Smooth muscle cell (in vitro differentiated cells): ENCODE measurements around the gene TOMT. TPM values are rescaled to one million over a fixed set of nuclear protein-coding genes. Genes with fewer than 3 reads are reported as not detected.
"Not testable (repeated sequence)": the region's sequence is repeated elsewhere in the genome, so short reads cannot be mapped to it uniquely, and the experiment has no call there.

Experiments used
- DNase-seq: peaks from one replicate; lab custom pipeline; 2025; ENCODE audit not compliant: unreplicated experiment; lab: John Stamatoyannopoulos, UW
- H2AFZ ChIP-seq: fragments of 200-600 bp; sonication (generic); 2 replicates; pipeline ENCODE4 v1.6.0; 2016; ENCODE audit warnings: antibody characterized with exemption, low read depth, mild to moderate bottlenecking
- H3F3A ChIP-seq: fragments of 200-600 bp; sonication (generic); 2 replicates; pipeline ENCODE4 v1.6.0; 2017; ENCODE audit warnings: antibody characterized with exemption, low read depth
- H3K27ac ChIP-seq: fragments of 200-600 bp; sonication (generic); 2 replicates; pipeline ENCODE4 v1.5.1; 2016; ENCODE audit warnings: low read depth, mild to moderate bottlenecking
- H3K27me3 ChIP-seq: fragments of 200-600 bp; sonication (generic); 2 replicates; pipeline ENCODE4 v1.6.1; 2016; ENCODE audit warnings: low read depth, mild to moderate bottlenecking
- H3K36me3 ChIP-seq: fragments of 200-600 bp; sonication (generic); 2 replicates; pipeline ENCODE4 v1.5.1; 2016; ENCODE audit warnings: low read depth
- H3K4me1 ChIP-seq: fragments of 200-600 bp; sonication (generic); 2 replicates; pipeline ENCODE4 v1.5.1; 2016; ENCODE audit warnings: low read depth
- H3K4me2 ChIP-seq: fragments of 200-600 bp; sonication (generic); 2 replicates; pipeline ENCODE4 v1.6.0; 2016; ENCODE audit warnings: mild to moderate bottlenecking
- H3K4me3 ChIP-seq: fragments of 200-600 bp; sonication (generic); 2 replicates; pipeline ENCODE4 v1.5.1; 2016; ENCODE audit warnings: mild to moderate bottlenecking
- H3K79me2 ChIP-seq: fragments of 200-600 bp; sonication (generic); 2 replicates; pipeline ENCODE4 v1.6.0; 2016; ENCODE audit warnings: low read depth, mild to moderate bottlenecking
- H3K9ac ChIP-seq: fragments of 200-600 bp; sonication (generic); 2 replicates; pipeline ENCODE4 v1.6.0; 2016; ENCODE audit warnings: low read depth
- H3K9me3 ChIP-seq: fragments of 200-600 bp; sonication (generic); replicated peaks from 2 replicates; pipeline ENCODE4 v1.5.1; 2016; ENCODE audit warnings: low read depth
- H4K20me1 ChIP-seq: fragments of 200-600 bp; sonication (generic); 2 replicates; pipeline ENCODE4 v1.6.0; 2016; ENCODE audit warnings: low read depth
- WGBS: methylation state at CpG from one replicate; pipeline ENCODE4 v1.1.7; 2016; ENCODE audit warnings: low lambda C conversion rate; 5-methylcytosine and 5-hydroxymethylcytosine counted together
- polyA plus RNA-seq: library from polyadenylated mRNA; unstranded; fragments of >200 nt; fragmentation: Nextera tagmentation; extraction: Ambion mirVana; gene quantifications from 2 replicates; pipeline ENCODE4 v1.2.1, GENCODE V29; 2016
- total RNA-seq: library from RNA; depleted of rRNA; stranded (reverse); fragments of >200 nt; gene quantifications from 2 replicates; pipeline ENCODE4 v1.2.3, GENCODE V29; 2014
- TF ChIP-seq, protein P1 (sequence below): fragments of 200-600 bp; sonication (generic); IDR thresholded peaks from 2 replicates; pipeline ENCODE4 v1.5.1; 2017; ENCODE audit warnings: borderline replicate concordance, mild to moderate bottlenecking, antibody characterized with exemption; ENCODE audit not compliant: insufficient read depth, poor library complexity, severe bottlenecking

The TOMT gene
- total and polyA plus RNA-seq, 2 experiments from 2014 or later = not detected

DNA sequence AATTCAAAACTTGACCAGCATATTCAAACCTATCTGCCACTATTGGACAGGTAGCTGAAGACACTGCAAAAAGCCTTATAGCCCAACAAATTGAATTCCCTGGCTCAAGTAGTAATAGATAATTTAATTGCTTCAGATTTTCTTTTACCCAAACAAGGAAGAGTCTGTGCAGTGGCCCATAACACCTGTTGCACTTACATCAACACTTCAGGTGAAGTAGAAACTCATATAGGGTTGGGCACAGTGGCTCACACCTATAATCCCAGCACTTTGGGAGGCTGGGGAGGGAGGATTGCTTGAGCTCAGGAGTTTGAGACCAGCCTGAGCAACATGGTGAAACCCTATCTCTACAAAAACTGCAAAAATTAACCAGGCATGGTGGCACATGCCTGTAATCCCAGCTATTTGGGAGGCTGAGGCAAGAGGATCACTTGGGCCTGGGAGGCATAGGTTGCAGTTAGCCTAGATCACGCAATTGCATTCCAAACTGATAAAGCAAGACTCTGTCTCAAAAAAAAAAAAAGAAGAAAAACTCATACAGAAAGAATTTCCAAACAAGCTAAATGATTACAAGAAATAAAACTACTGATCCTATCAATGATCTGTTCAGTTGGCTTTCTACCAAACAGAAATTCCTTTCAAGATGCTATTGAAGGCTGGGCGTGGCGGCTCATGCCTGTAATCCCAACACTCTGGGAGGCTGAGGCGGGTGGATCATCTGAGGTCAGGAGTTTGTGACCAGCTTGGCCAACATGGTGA is 39.3 kb downstream of the TOMT start:
- Histone ChIP-seq H3K4me3 (no peak overlapping the region), H3K4me1 (no peaks in the 10 kb centered on the region), H3K79me2 (no peaks in the 10 kb centered on the region), H4K20me1 (no peaks in the 10 kb centered on the region), H3K27ac (no peak overlapping the region), H3K9ac (no peak overlapping the region), H3K27me3 (no peaks in the 10 kb centered on the region), H3K36me3 (no peaks in the 10 kb centered on the region), H3F3A (no peaks in the 10 kb centered on the region), H3K4me2 (no peak overlapping the region), H3K9me3 (no peaks in the 10 kb centered on the region), H2AFZ (no peak overlapping the region)
- no peak for DNase-seq
- TF ChIP-seq, protein P1, sequence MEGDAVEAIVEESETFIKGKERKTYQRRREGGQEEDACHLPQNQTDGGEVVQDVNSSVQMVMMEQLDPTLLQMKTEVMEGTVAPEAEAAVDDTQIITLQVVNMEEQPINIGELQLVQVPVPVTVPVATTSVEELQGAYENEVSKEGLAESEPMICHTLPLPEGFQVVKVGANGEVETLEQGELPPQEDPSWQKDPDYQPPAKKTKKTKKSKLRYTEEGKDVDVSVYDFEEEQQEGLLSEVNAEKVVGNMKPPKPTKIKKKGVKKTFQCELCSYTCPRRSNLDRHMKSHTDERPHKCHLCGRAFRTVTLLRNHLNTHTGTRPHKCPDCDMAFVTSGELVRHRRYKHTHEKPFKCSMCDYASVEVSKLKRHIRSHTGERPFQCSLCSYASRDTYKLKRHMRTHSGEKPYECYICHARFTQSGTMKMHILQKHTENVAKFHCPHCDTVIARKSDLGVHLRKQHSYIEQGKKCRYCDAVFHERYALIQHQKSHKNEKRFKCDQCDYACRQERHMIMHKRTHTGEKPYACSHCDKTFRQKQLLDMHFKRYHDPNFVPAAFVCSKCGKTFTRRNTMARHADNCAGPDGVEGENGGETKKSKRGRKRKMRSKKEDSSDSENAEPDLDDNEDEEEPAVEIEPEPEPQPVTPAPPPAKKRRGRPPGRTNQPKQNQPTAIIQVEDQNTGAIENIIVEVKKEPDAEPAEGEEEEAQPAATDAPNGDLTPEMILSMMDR = no peak
- WGBS = 83% methylated on average over 4 of the region's 4 CpGs

DNA sequence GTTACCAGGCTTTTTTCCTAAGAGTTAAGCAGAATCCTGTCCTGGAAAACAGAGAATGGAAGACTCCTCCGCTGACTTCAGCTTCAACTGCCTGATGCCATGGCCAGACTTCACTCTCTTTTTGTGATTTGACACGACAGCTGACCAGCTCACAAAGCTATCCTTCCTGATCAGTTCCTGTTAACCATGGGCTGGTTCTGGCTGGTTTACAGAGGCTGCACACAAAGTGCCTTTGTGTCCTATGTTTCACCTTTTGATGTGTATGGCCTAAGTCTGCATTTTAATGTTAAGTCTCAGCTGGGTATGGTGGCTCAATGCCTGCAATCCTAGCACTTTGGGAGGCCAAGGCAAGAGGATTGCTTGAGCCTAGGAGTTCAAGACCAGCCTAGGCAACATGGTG is 40.9 kb downstream of the TOMT start:
- no peaks in the 10 kb centered on the region for H3K9me3 ChIP-seq
- no peaks in the 10 kb centered on the region for H3K36me3 ChIP-seq
- WGBS = 42% methylated on average over 2 of the region's 2 CpGs
- TF ChIP-seq, protein P1 = no peak
- H3K9ac ChIP-seq = no peak overlapping the region
- no peak overlapping the region for H3K4me3 ChIP-seq
- no peaks in the 10 kb centered on the region for H3K79me2 ChIP-seq
- H3F3A ChIP-seq = no peaks in the 10 kb centered on the region
- H3K4me1 ChIP-seq = no peaks in the 10 kb centered on the region
- H2AFZ ChIP-seq = no peak overlapping the region
- no peak overlapping the region for H3K4me2 ChIP-seq
- DNase-seq = no peak
- no peaks in the 10 kb centered on the region for H3K27me3 ChIP-seq
- H3K27ac ChIP-seq = no peak overlapping the region
- H4K20me1 ChIP-seq = no peaks in the 10 kb centered on the region

DNA sequence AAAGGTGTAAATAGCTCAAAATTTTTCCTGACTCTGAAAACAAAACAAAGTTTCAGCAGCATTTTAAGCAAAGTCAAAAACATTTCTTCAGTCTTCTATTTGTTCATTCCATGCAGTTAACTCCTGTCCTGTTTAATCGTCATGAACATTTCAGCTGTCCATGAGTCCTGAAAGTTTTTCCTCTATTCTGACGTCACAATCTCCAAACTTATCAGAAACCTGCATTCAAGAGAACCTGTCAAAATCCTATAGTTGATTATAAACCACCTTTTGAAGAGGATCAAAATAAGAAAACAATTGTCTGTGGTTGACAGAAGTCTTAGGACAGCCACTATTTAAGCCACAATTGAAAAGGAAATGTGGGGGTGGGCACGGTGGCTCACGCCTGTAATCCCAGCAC is 45.2 kb downstream of the TOMT start:
- Histone ChIP-seq H3F3A (no peaks in the 10 kb centered on the region), H3K9ac (no peak overlapping the region)

DNA sequence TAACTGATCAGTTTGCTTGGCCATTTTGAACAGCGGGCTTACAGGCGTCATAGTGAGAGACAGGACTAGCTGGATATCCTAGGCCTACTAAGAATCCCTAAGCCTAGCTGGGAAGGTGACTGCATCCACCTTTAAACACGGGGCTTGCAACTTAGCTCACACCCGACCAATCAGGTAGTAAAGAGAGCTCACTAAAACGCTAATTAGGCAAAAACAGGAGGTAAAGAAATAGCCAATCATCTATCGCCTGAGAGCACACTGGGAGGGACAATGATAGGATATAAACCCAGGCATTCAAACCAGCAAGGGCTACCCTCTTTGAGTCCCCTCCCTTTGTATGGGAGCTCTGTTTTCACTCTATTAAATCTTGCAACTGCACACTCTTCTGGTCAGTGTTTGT is 48.1 kb downstream of the TOMT start:
- H3K27ac ChIP-seq, H4K20me1 ChIP-seq, H3K4me2 ChIP-seq, H3K27me3 ChIP-seq, H3K9me3 ChIP-seq, H3K4me1 ChIP-seq, H2AFZ ChIP-seq, H3K4me3 ChIP-seq, DNase-seq, H3F3A ChIP-seq, H3K79me2 ChIP-seq, H3K36me3 ChIP-seq, H3K9ac ChIP-seq: not testable (repeated sequence)
- 93% methylated on average over 5 of the region's 6 CpGs for WGBS

More for the DNA sequence above, 45.2 kb downstream of the TOMT start:
- no peak for DNase-seq
- TF ChIP-seq, protein P1 = no peak
- H4K20me1 ChIP-seq = no peaks in the 10 kb centered on the region
- H3K27ac ChIP-seq = no peak overlapping the region
- H2AFZ ChIP-seq = no peak overlapping the region
- H3K4me1 ChIP-seq = no peaks in the 10 kb centered on the region
- H3K36me3 ChIP-seq = no peaks in the 10 kb centered on the region
- H3K9me3 ChIP-seq = no peaks in the 10 kb centered on the region
- no peaks in the 10 kb centered on the region for H3K79me2 ChIP-seq
- WGBS = 89% methylated on average over 4 of the region's 4 CpGs
- H3K4me3 ChIP-seq = no peak overlapping the region
- H3K27me3 ChIP-seq = no peaks in the 10 kb centered on the region
- no peak overlapping the region for H3K4me2 ChIP-seq
